GM18873 (cell line): Measurements from ENCODE around the gene TIPARP.
"Not testable (repeated sequence)": the region's sequence is repeated elsewhere in the genome, so short reads cannot be mapped to it uniquely, and the experiment has no call there.

ENCODE experiments used
- ATAC-seq: cut with Tn5 transposase; IDR thresholded peaks from one replicate; pipeline ENCODE4 v1.9.1; 2021; ENCODE audit warnings: mild to moderate bottlenecking, moderate library complexity, moderate number of reproducible peaks; ENCODE audit not compliant: unreplicated experiment, low FRiP score

TIPARP gene

DNA sequence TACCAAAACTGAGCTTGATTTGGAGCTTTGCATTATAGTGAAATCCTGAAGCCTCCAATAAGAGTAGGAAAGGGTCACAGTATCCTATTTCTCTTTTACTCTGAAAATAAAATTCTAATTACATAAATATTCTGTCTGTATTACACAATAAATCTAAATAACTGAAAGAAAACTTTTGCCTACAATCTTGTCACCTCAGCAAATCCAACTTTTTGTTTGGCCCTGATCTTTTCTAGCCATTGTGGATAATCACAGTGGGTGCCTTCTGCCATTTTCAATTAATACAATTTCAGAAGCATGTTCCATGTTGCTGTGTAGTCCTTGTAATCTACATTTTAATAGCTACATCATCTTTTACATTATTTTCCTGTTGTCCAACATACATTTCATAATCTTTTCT lies 29.4 kb upstream of the TIPARP start:
- no peak for ATAC-seq

DNA sequence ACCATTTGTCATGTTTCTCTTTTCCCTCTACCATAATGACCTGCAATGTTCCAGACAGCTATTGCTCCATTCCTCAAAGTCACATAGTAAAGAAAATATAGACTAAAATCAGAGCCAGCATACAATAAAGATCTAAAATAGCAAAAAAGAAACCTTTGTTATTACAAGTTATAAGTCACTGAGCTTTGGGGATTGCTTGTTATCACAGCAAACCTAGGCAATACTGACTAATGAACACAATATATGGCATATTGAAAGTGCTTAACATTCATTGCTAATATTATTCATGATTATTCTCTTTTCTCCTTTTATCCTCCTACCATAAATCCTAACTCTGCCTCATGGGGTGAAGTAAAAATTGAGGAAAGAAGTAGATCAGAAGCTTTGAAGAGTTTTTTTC lies 27.4 kb upstream of the TIPARP start:
- no peak for ATAC-seq

DNA sequence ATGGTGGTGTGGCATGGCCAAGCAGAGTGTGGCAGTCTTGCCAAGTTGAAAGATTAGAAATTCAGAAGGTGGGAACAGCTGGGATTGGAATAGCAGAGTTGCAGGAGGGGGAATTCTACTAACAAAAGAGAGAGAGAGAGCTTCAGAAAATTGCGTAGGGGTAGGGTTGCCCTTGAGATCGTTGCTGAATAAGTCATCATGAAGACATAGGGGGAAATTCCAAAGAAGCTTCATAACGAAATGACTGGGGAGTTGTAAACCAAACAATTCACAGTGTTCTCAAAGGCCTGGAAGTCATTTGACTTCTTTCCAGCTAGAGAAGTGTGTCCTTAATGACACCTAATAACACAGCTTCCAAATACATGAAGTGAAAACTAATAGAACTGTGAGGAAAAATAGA lies 26.3 kb upstream of the TIPARP start:
- no peak for ATAC-seq

DNA sequence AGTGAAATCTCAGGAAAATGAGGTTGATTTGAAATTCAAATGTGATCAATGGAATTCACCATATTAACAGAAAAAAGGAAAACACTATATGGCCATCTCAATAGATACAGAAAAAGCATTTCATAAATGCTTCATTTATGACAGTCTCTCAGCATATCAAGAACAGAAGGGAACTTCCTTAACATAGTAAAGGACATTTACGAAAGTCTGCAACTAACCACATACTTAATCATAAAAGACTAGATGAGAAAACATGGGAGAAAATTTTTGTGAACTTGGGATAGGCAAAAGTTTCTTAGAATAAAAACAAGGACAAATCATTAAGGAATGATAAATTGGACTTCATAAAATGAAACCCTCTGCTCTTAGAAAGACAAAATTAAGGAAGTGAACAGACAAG lies 24.7 kb upstream of the TIPARP start:
- ATAC-seq = no peak

DNA sequence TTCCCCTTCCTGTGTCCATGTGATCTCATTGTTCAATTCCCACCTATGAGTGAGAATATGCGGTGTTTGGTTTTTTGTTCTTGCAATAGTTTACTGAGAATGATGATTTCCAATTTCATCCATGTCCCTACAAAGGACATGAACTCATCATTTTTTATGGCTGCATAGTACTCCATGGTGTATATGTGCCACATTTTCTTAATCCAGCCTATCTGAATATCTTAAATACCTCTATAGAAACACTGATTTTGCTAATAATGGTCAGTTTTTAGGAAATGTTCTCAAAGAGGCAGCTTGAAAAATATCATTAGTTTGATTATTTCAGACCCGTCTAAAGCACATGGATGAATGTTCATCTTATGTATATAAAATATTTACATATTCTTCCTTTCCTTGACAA lies 21.7 kb upstream of the TIPARP start:
- ATAC-seq = not testable (repeated sequence)

DNA sequence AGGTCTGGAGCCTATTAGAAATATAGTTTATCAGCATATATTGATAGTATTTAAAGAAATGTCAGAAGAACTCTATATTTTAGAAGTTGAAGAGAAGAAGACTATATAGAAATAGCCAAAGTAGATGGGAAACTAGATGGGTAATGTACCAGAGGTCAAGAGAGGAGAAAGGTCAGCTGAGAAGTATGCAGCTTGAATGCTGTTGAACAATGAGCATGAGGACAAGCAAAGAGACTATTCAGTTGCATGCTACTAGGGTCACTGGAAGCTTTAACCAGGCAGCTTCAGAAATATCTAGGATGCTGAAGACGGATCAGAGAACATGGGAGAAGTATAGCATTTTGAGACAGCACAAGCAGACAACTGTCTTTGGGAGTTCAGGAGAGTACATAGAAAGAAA lies 19.6 kb upstream of the TIPARP start:
- no peak for ATAC-seq

DNA sequence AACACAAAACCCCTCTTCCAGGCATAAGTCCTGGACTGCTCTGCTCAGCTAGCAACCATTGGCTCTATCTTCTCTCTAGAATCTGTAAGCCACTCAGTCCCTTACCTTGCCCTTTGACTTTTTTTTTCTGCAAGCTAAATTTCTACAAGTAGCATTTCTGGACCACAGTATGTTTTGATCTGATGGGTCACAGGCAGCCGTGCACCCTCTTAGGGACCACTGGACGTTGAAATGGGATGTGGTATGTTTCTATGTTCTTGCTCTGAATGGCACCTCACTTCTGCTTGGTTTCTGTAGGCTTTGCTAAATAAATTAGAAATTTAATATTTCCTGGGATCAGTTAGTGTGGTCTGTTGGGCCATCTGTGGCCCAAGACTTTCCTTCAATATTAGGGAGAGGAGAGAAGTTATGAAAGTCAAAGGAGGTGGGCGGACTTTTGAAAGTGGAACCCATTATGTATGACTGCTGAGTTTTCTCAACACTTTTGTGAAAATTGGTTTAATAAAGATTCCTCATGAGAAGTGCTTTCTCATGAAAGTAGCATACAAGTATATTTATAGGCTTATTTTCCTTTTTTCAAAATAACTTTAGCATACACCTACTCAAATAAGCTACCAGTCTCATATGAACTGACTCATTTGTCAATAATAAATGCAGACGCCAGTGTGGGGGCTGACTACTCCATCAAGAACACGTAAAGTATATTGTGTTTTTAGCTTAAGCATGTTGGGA lies 18.4 kb upstream of the TIPARP start:
- no peak for ATAC-seq

DNA sequence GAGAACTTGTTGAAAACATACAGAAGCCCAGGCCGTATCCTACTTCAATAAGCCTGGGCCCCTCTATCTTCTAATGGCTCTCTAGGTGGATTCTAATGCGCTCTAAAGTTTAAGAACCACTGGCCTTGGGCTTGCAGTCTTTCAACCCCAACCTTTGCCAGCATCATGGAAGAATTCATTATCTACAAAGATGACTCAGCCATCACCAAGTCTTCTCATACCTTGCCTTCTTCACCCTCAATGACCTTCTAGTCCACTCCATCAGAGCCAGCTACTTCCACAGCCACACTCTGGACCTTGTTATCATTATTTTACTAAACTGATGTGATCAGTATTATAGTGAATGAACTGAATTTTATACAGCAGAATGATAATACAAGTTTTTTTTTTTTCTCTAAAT lies 16.9 kb upstream of the TIPARP start:
- ATAC-seq = no peak

DNA sequence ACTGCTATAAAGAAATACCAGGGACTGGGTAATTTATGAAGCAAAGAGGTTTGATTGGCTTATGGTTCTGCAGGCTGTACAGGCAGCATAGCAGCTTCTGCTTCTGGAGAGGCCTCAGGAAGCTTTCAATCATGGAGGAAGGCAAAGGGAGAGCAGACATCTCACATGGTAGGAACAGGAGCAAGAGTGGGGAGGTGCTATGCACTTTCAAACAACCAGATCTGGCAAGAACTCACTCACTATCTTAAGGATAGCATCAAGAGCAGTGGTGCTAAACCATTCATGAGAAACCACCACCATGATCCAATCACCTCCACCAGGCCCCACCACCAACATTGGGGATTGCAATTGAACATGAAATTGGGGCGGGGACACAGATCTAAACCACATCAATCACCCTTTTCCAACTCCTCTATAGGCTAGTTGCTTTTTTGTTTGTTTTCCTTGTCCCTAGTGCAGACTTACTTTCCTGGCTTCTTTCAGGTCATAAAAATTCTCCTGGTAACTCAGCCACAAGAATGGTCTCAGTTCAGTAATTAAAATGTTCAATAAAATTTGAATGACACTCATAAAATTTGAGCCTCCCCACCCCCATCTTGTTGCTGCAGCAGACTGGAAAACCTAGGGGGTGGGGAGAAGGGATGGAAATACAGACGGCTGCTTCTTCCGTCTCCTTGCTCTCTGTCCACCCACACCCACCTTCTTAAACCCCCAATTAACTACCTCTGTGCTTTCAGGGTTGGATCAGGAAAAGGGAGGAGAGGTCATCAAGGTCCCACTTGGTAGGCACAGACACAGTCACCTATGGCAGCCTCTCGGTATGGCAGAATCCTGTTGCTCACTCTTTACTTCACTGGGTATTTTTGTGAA lies 16.3 kb upstream of the TIPARP start:
- no peak for ATAC-seq

DNA sequence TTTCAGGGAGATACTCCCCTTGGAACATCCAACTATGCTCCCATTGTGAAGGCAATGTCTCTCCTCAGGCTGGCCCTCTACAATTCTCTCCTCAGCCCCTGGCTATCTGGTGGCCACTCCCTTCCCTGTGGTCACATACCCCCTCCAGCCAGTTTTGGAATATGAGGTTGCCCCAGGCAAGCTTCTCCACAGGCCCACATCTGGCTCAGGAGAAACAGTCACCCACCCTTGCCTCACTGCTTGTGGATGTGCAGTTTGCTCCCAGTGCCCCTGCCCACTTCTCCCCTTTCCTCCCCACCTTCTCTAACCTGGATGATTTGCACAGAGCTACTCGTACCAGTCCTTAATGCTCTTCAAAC lies 15.7 kb upstream of the TIPARP start:
- ATAC-seq = no peak

DNA sequence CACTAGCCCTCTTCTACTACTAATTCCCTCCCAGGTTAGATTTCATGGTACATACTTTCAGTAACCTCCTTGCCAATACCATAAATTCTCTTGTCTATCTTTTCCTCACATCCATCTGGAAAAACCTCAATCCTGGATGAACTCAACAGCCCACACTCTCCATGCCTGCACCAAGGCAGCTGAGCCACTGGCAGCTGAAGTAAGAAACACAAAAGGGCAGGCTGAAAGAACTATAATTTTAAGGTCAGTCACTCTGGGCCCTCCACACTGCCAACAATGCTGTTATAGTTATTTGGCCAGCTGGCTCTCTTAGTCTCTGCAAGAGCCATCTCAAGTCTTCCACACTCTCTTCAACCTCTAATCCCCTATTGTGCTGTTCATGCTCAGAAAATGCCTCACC lies 15.1 kb upstream of the TIPARP start:
- ATAC-seq = no peak

DNA sequence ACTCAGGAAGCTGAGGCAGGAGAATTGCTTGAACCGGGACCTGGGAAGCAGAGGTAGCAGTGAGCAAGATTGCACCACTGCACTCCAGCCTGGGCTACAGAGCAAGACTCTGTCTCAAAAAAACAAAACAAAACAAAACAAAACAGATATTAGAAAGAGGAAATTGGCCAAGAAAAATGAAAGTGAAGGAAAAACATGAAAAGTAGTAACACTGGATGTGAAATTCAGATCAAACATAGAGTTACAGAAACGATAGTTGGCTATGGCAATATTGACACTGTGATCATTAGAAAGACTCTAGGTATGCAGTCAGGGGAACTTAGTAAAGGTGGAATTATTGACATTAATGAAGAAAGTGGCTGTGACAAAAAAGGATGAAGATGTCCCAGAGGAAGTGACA lies 13.2 kb upstream of the TIPARP start:
- ATAC-seq = no peak

DNA sequence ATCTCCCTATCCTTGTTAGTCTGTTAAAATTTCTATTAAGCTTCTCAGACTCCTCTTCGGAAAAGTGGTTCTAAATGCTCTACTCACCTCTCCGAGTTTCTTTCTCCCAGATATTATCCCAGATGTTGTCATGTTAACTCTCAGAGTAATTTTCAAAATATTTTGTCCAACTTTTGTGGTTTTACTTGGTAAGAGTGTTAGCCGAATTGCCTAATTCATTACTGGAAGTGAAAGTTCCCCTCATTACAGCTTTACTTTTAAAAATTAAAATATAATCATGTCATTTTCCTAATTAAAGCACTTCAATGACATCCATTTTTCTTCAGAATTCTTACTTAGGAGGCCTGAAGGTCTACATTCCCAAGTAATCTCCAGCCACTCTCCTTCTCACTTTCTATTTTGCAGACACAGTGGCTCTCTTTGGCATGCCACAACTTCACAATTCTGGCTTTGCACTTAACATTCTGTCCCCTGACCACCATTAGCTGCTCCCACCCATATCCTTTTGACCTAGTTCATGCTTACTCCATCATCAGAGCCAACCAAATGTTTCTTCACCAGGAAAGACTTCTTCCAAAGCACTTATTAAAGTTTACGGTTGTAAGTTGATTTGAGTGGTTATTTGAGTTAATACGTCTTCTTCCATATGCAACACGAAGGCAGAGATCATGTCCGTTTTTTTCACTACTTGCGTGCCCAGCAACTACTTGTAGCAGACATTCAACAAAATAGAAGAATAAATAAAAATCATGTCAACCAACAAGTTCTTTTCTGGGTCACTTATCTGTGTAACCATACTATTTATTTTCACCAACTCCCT lies 10.2 kb upstream of the TIPARP start:
- ATAC-seq = no peak

DNA sequence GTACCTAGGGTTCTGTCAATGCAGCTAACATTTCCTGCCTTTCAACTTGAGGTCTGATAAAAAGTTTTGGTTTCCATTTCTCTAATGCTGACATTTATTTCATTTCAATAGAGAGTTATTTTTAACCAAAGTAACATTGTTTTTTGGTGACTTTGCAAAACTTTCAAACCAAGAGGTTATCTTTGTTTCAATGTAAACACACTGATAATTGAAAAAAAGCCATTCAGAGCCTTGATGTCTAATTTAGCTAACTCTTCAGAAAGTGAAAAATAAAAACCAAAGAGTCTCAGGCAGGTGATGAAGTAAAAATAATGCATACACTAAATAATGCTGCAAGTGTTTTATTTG lies 9.6 kb upstream of the TIPARP start:
- ATAC-seq = peak; percentile 70

DNA sequence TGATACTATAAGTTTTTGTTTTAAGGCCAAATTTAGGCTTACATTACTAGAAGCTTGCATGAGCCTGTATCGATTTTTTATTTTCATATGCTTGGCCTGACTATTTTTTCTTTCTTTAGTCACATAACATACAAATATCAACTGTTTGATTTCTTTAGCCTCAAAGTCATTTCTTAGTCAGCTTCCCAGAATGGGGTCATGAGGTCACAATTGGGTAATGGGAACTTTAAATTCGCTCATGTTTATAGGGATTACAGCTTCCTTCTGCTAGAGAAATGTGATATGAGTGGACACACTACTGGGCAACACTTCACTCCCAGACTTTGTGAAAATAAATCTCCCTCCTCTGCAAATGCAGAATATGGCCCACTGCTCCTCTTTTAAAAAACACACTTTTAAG lies 9.1 kb upstream of the TIPARP start:
- peak; percentile 0 for ATAC-seq

DNA sequence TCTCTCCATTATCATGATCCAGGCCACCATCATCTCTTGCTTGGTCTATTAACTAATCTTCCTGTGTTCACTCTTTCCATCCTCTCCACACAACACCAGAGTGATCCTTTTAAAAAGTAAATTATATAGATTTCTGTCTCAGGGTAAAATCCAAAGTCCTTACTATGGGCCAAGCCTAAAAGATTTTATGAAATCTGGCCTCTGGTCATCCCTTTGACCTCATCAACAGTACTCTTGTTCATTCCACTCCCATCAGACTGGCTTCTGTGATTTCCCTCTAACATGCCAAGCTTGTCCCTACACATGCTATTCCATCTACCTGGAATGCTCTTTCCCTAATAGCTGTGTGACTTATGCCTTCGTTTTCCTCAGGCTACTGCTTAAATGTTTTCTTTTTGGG lies 8.3 kb upstream of the TIPARP start:
- ATAC-seq = no peak

DNA sequence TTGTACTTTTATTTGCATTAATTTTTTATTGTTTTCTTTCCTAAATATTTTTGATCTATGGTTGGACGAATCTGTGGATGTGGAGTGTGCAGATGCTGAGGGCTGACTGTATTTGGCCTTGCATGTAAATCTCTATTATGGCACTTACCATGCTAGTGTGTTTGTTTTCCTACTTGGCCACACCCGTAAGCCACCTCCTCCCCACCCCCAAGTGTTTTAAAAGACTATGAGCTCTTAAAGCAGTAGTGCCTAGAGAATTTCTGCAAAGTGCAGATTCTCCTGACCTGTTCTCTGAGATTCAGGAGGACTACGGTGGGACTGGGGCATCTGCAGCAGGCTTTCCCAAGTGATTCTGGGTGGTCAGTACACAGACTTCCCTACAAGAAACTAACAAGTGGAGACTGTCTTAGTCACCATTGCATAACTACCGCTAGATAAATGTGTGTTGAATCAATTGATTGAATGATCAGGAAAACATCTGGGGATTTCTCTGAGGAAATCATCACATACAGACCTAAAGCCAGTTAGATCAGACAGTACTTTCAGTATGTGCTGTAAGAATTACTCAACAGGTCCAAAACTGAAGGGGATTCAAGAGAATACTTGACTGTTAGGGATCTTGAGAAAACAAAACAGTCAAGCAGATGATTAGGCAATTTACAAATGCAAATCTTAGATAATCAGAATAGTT lies 6.2 kb upstream of the TIPARP start:
- no peak for ATAC-seq

DNA sequence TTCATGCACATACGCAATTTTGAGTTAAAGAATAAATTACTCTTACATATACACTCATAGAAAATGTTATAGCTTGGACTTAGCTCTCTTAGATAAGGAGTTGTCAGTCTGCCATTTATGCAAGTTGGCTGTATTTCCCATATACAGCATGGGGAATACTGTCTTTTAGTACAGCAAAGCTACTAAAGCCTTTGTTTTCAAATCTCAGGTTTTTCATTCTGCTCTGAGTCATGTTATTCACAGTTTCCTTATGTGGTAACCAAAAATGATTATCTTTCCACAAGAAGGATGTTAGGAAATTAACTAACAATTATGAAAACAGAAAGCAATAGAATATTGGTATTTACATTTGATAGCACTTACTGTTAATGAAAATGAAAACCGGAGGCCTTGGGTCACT lies 4.3 kb upstream of the TIPARP start:
- no peak for ATAC-seq

DNA sequence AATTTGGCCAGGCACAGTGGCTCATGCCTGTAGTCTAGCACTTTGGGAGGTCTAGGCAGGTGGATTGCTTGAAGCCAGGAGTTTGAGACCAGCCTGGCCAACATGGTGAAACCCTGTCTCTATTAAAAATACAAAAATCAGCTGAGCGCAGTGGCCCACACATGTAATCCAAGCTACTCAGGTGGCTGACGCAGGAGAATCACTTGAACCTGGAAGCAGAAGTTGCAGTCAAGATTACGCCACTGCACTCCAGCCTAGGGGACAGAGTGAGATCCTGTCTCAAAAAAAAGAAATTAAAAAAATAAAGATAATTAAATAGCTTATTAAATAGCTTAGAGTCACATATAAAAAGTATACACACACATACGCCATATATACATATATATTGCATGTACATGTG lies 3.7 kb upstream of the TIPARP start:
- no peak for ATAC-seq

DNA sequence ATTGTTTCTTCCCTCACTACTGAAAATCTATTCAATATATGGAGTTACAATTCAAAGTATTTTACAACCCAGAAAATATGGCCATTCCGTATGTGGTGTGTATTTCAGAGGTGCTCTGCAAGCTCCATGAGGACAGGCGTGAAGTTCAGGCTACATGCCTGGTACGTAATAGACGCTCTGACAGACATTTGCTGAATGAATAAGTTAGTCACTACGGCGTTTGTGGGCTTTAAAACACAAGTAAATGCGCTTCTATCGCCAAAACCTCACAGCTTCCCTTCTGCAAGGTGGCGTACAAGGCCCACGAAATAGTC lies 701 bp upstream of the TIPARP start:
- ATAC-seq = no peak
